Activated CD8-positive, alpha-beta T cell treated with anti-CD3 and anti-CD28 coated beads for 36 hours (primary cell): ENCODE measurements around the gene SBK3. TPM values are rescaled to one million over a fixed set of nuclear protein-coding genes. Genes with fewer than 3 reads are reported as not detected.

Source experiments
- ATAC-seq: fragments of 200-7000 bp; cut with Tn5 transposase; one replicate; pipeline ENCODE4 v1.10.0; 2021; ENCODE audit warnings: mild to moderate bottlenecking, moderate library complexity
- CTCF ChIA-PET: fragments of 350-600 bp; sonication (Branson Sonifier 250); formaldehyde crosslinking; loops from one replicate; lab custom pipeline; 2021; ENCODE audit warnings: antibody characterized with exemption; lab: Charles Lee
- POLR2A ChIA-PET: fragments of 350-600 bp; sonication (Branson Sonifier 250); formaldehyde crosslinking; loops from one replicate; lab custom pipeline; 2021; ENCODE audit warnings: antibody characterized with exemption; lab: Charles Lee
- DNase-seq: peaks from one replicate; pipeline ENCODE4 v3.0.0-alpha.2; 2020
- H3K27ac Mint-ChIP-seq: one replicate; pipeline ENCODE4 v1.8.0; 2021; ENCODE audit warnings: mild to moderate bottlenecking, mixed read lengths
- H3K27me3 Mint-ChIP-seq: one replicate; pipeline ENCODE4 v1.8.0; 2021; ENCODE audit warnings: mixed read lengths
- H3K36me3 Mint-ChIP-seq: one replicate; pipeline ENCODE4 v1.8.0; 2021; ENCODE audit warnings: low read depth, mixed read lengths
- H3K4me1 Mint-ChIP-seq: one replicate; pipeline ENCODE4 v1.8.0; 2021; ENCODE audit warnings: low read depth, mixed read lengths
- H3K4me3 Mint-ChIP-seq: one replicate; pipeline ENCODE4 v1.8.0; 2021; ENCODE audit warnings: mild to moderate bottlenecking, moderate library complexity, mixed read lengths
- H3K9me3 Mint-ChIP-seq: one replicate; pipeline ENCODE4 v1.8.0; 2021; ENCODE audit warnings: mixed read lengths
- CTCF ChIP-seq: fragments of 200-600 bp; IDR thresholded peaks from one replicate; pipeline ENCODE4 v1.8.0; 2022; ENCODE audit warnings: antibody characterized with exemption, mild to moderate bottlenecking
- intact Hi-C: fragments of 100-400 bp; cut with micrococcal nuclease; formaldehyde crosslinking; loops from one replicate; pipeline ENCODE4 v1.10.0; 2022
- total RNA-seq, 2 experiments: library from RNA; stranded (reverse); gene quantifications; one replicate each; pipeline ENCODE4 v1.2.3, GENCODE V29; 2021

Gene SBK3
- not detected for total RNA-seq

DNA sequence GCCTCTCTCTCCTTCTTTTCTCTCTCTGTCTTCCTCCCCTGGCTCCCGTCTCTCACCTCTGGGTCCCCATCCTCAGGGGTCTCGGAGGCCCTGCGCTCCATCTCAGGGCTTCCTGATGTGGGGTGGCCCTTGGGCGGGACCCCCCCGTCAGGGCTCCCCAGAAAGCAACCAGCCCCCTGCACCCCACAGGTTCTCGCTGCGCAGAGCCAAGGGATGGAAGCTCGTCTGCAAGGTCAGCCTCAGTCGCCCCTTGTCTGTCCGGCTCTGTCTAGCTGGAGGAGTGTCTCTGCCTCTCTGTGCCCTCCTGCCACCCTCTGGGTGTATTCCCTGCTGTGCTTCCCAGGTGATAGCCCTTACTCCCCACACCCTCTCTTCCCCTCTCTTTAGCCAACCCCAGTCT, at the start of gene SBK3:
TSS of gene SBK3 (minus strand) at position 101 of the 400 bp plus-strand sequence. CDS start at position 101, 0 bp downstream.
- H3K27ac Mint-ChIP-seq, result no peak within 1 kb of the TSS
- POLR2A ChIA-PET, result no interaction called here
- ATAC-seq (no peak), DNase-seq (no peak)
- CTCF ChIA-PET, result no interaction called here
- TF ChIP-seq CTCF, result no peak
- intact Hi-C loops, result no loop called here
- peaks cover 2% of the 10 kb centered on the region for H3K4me1 Mint-ChIP-seq
- no peaks in the 10 kb centered on the region for H3K36me3 Mint-ChIP-seq
- no peaks in the 10 kb centered on the region for H3K9me3 Mint-ChIP-seq
- H3K27me3 Mint-ChIP-seq, result peaks cover 7% of the 10 kb centered on the region
- no peak within 1 kb of the TSS for H3K4me3 Mint-ChIP-seq

DNA sequence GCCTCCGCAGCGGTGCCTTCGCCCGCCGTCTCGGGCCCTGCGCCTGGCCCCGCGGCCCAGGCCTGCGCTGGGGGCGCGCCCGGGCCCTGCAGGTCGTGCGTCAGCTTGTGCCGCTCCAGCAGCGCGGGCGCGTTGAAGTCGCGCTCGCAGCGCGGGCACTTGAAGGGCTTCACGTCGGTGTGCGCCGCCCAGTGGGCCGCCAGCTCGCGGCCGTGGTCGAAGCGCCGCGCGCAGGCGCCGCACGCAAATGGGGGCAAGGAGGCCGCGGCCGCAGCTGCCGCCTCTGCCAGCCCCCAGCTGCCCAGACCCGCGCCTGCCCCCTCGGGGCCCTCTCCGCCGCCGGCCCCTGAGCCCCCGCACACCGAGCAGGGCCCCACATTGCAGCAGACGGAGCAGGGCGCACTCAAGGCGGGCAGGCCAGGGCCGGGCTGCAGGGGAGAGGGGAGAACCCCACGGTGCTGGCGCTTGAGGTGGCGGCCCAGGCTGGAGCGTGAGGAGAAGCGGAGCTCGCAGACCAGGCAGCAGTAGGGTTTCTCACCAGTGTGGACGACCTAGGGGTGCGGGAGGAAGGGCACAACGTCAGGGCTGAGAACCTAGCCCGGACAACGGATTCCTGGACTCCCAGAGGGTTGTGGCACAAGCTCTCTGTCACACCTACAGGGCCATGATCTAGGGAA, 47.9 kb upstream of the SBK3 start:
- ChIA-PET CTCF (no interaction called here), POLR2A (no interaction called here)

GRCh38 chr19:55592391-55593090, 47.2 kb upstream of the SBK3 start:
- H3K27me3 Mint-ChIP-seq, result no peaks in the 10 kb centered on the region
- POLR2A ChIA-PET, result no interaction called here

More for the DNA sequence above, 47.9 kb upstream of the SBK3 start:
- peaks cover 38% of the 10 kb centered on the region for H3K36me3 Mint-ChIP-seq
- DNase-seq, result no peak
- intact Hi-C loops, result no loop called here
- no peaks in the 10 kb centered on the region for H3K27me3 Mint-ChIP-seq
- H3K4me3 Mint-ChIP-seq, result no peak overlapping the region
- no peak overlapping the region for H3K27ac Mint-ChIP-seq
- peaks cover 2% of the 10 kb centered on the region for H3K9me3 Mint-ChIP-seq
- ATAC-seq, result no peak
- no peak for TF ChIP-seq CTCF
- H3K4me1 Mint-ChIP-seq, result peaks cover 5% of the 10 kb centered on the region

DNA sequence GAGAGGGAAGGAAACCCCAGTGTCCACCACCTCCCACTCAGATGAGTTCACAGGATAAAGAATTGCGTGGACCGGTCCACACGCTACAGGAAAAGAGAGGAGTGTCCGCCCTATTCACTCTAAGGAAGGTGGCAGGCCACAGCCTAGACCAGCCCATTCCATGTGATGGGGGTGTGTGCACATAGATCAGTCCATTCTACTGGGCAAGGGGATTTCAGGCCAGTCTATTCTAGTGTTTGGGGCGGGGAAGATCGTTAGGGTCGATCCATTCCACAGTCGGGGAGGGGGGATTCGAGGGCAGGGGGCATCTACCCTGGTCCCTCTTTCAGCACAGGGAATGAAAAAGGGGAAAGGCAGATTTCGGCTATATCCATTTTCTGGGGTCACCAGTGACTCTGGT, 46.2 kb upstream of the SBK3 start:
- Mint-ChIP-seq H3K27ac (no peak overlapping the region), H3K4me1 (peaks cover 12% of the 10 kb centered on the region), H3K27me3 (no peaks in the 10 kb centered on the region), H3K36me3 (peaks cover 30% of the 10 kb centered on the region), H3K9me3 (peaks cover 2% of the 10 kb centered on the region), H3K4me3 (no peak overlapping the region)
- no peak for DNase-seq
- intact Hi-C loops, result no loop called here
- CTCF ChIA-PET, result no interaction called here
- POLR2A ChIA-PET, result no interaction called here
- TF ChIP-seq CTCF, result no peak
- no peak for ATAC-seq

More at GRCh38 chr19:55592391-55593090, 47.2 kb upstream of the SBK3 start:
- CTCF ChIA-PET, result no interaction called here
- Mint-ChIP-seq H3K4me3 (no peak overlapping the region), H3K4me1 (peaks cover 6% of the 10 kb centered on the region), H3K36me3 (peaks cover 35% of the 10 kb centered on the region), H3K9me3 (peaks cover 2% of the 10 kb centered on the region), H3K27ac (no peak overlapping the region)
- intact Hi-C loops, result no loop called here
- no peak for ATAC-seq
- no peak for TF ChIP-seq CTCF
- no peak for DNase-seq

- POLR2A ChIA-PET, result no interaction called here
- intact Hi-C loops, result no loop called here
- Mint-ChIP-seq H3K4me3 (no peak overlapping the region), H3K36me3 (peaks cover 20% of the 10 kb centered on the region), H3K9me3 (peaks cover 2% of the 10 kb centered on the region), H3K4me1 (peaks cover 15% of the 10 kb centered on the region), H3K27me3 (no peaks in the 10 kb centered on the region), H3K27ac (no peak overlapping the region)
- ATAC-seq, result no peak
- TF ChIP-seq CTCF, result no peak
- CTCF ChIA-PET, result no interaction called here
- DNase-seq, result peak; percentile 44
These were observed 45.3 kb upstream of the SBK3 start for GRCh38 chr19:55590617-55591016.
